GM21825 (cell line): ENCODE data around the gene TLCD3B.
"Not testable (repeated sequence)": the region's sequence is repeated elsewhere in the genome, so short reads cannot be mapped to it uniquely, and the experiment has no call there.

Experiments used
- ATAC-seq: cut with Tn5 transposase; IDR thresholded peaks from one replicate; pipeline ENCODE4 v1.9.1; 2021; ENCODE audit warnings: mild to moderate bottlenecking, moderate library complexity; ENCODE audit not compliant: unreplicated experiment

TLCD3B gene

GRCh38 chr16:30027588-30028437 lies 3.3 kb downstream of the TLCD3B start:
- ATAC-seq, result no peak

- ATAC-seq, result no peak
Measured at GRCh38 chr16:30026449-30026848, 4.6 kb downstream of the TLCD3B start.

GRCh38 chr16:30025574-30025973 lies 5.5 kb downstream of the TLCD3B start:
- ATAC-seq, result no peak

- no peak for ATAC-seq
Measured at GRCh38 chr16:30025156-30025555, 5.9 kb downstream of the TLCD3B start.

- no peak for ATAC-seq
Measured at GRCh38 chr16:30024451-30024850, 6.6 kb downstream of the TLCD3B start.

DNA sequence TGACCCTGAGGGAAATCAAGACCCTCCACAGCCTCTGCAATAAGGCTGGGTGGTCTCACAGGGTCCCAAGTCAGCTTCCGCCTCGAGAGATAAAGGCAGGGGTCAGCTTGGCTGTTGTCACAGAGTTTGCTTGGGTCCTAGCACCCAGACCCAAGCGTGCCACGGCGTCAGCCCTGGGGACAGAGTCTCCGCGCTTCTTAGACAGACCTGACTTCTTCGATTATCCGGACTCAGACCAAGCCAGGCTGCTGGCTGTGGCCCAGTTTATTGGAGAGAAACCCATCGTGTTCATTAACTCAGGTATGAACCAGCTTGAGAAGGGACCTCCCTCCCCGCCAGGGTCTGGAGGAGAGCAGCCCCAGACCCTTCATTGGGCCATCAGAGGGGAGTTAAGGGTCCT lies 7.5 kb downstream of the TLCD3B start:
- ATAC-seq, result no peak

GRCh38 chr16:30022887-30023286 lies 8.2 kb downstream of the TLCD3B start, which contains the start of gene C16orf92:
Gene C16orf92, plus strand, starts transcription at chr16:30023198. Its CDS starts 143 bp downstream, at chr16:30023341.
- ATAC-seq, result no peak

DNA sequence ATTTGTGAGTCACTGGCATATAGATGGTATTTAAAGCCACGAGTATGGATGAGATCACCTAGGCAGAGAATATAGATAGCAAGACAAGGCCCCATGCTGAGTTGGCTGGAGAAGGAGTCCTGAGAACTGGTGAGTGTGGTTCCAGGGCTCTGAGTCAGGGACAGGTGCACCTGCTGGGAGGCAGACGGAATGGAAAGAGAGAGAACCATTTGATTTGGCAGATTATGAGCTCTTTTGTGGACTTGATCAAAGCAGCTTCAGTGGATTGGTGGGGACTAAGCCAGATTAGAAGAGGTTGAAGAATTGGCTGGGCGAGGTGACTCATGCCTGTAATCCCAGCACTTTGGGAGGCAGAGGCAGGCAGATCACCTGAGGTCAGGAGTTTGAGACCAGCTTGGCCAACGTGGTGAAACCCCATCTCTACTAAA lies 12.3 kb downstream of the TLCD3B start:
- no peak for ATAC-seq

DNA sequence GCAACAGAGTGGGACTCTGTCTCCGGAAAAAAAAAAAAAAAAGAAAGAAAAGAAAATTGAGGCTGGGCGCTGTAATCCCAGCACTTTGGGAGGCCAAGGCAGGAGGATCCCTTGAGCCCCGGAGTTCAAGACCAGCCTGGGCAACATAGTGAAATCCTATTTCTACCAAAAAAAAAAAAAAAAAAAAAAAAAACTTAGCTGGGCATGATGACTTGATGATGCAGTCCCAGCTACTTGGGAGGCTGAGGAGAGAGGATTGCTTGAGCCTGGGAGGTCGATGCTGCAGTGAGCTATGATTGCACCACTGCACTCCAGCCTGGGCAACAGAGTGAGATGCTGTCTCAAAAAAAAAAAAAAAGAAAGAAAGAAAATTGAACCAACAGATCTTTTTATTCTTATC lies 13.1 kb downstream of the TLCD3B start:
- ATAC-seq, result not testable (repeated sequence)

- ATAC-seq, result no peak
Measured at GRCh38 chr16:30017277-30017656, 13.8 kb downstream of the TLCD3B start.

- no peak for ATAC-seq
Measured at GRCh38 chr16:30016555-30017276, 14.4 kb downstream of the TLCD3B start.

DNA sequence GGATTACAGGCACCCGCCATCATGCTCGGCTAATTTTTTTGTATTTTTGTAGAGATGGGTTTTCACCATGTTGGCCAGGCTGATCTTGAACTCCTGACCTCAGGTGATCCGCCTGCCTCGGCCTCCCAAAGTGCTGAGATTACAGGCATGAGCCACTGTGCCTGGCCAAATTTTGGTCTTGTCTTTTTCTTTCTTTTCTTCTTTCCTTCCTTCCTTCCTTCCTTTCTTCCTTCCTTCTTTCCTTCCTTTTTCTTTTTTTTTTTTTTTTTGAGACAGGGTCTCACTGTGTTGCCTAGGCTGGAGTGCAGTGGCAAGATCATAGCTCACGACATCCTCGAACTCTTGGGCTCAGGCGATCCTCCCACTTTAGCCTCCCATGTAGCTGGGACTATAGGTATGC lies 15.6 kb downstream of the TLCD3B start:
- not testable (repeated sequence) for ATAC-seq

DNA sequence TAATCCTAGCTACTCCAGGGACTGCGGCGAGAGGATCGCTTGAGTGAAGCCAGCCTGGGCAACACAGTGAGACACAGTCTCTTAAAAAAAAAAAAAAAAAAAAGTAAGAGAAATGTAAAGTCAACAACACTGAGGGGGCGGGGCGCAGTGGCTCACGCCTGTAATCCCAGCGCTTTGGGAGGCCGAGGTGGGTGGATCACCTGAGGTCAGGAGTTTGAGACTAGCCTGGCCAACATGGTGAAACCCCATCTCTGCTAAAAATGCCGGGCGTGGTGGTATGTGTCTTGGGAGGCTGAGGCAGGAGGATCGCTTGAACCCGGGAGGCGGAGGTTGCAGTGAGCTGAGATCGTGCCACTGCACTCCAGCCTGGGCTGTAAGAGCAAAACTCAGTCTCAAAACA lies 18.5 kb downstream of the TLCD3B start:
- ATAC-seq, result not testable (repeated sequence)

GRCh38 chr16:30011714-30012504 lies 19.2 kb downstream of the TLCD3B start:
- no peak for ATAC-seq

GRCh38 chr16:30010844-30011713 lies 20.0 kb downstream of the TLCD3B start, which contains the start of gene DOC2A:
Gene DOC2A, minus strand, starts transcription at chr16:30011027. Its CDS starts 805 bp downstream, at chr16:30010222.
- ATAC-seq, result no peak

GRCh38 chr16:30009990-30010843 lies 20.9 kb downstream of the TLCD3B start:
- ATAC-seq, result no peak

GRCh38 chr16:30009085-30009862 lies 21.8 kb downstream of the TLCD3B start:
- ATAC-seq, result no peak

DNA sequence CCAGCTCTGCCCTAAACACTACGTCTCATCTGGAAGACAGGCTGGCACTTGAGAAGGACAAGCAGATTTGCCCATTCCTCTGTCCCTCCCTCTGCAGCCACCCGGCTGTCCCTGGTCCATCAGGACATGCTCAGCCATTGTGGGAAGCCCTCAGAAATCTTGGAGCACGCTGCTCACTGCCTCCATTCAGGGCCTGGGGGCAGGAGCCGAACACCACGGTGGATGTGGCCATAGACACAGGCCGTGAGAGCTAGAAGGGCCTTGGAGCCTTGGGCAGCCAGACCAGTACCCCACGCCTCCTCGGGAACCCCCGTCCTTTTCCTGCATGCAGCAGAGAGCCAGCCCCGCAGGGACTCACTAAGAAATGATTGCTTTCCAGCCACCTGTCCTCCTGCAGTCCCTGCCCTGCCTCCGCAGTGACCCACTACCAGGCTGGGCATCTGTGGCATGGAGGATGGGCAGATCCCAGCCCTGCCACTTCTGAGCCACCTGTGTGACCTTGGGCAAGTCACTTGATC lies 23.6 kb downstream of the TLCD3B start:
- no peak for ATAC-seq
